HT1080 (cell line): ENCODE results near the gene SLC16A7. TPM values are rescaled to one million over a fixed set of nuclear protein-coding genes. Genes with fewer than 3 reads are reported as not detected.
A peak's percentile ranks its signal among the peaks of the same experiment; 100 is the strongest.
"Not testable (repeated sequence)": the region's sequence is repeated elsewhere in the genome, so short reads cannot be mapped to it uniquely, and the experiment has no call there.

Source experiments
- DNase-seq: peaks from one replicate; pipeline ENCODE4 v3.0.0-alpha.2; 2015; ENCODE audit warnings: low read depth
- total RNA-seq: library from RNA; depleted of rRNA; stranded (reverse); fragments of >200 nt; shearing (Covaris generic); gene quantifications from 2 replicates; pipeline ENCODE4 v1.2.3, GENCODE V29; 2014

Gene SLC16A7
- total RNA-seq, 1 experiment from 2014 or later, result not detected

- no peak for DNase-seq
These were observed 138.5 kb downstream of the SLC16A7 start for GRCh38 chr12:59734371-59734770.

- no peak for DNase-seq
These were observed 139.4 kb downstream of the SLC16A7 start for GRCh38 chr12:59735231-59735630.

- no peak for DNase-seq
These were observed 140.5 kb downstream of the SLC16A7 start for GRCh38 chr12:59736359-59736758.

- DNase-seq, result peak; percentile 52
These were observed 141.0 kb downstream of the SLC16A7 start for GRCh38 chr12:59736786-59737185.

- DNase-seq, result no peak
These were observed 142.1 kb downstream of the SLC16A7 start for GRCh38 chr12:59737725-59738463.

- DNase-seq, result no peak
These were observed 147.0 kb downstream of the SLC16A7 start for GRCh38 chr12:59742841-59743240.

- DNase-seq, result no peak
These were observed 148.7 kb downstream of the SLC16A7 start for GRCh38 chr12:59744564-59744963.

GRCh38 chr12:59751091-59751490 lies 155.3 kb downstream of the SLC16A7 start:
- not testable (repeated sequence) for DNase-seq

GRCh38 chr12:59761542-59761941 lies 165.7 kb downstream of the SLC16A7 start:
- no peak for DNase-seq

GRCh38 chr12:59763835-59764234 lies 168.0 kb downstream of the SLC16A7 start:
- DNase-seq, result no peak

GRCh38 chr12:59768031-59768430 lies 172.2 kb downstream of the SLC16A7 start:
- no peak for DNase-seq

- DNase-seq, result peak; percentile 21
These were observed 184.8 kb downstream of the SLC16A7 start for GRCh38 chr12:59780605-59781135.

- DNase-seq, result no peak
These were observed 191.8 kb downstream of the SLC16A7 start for GRCh38 chr12:59787610-59788009.

GRCh38 chr12:59792647-59793046 lies 196.8 kb downstream of the SLC16A7 start:
- DNase-seq, result no peak

GRCh38 chr12:59803735-59804134 lies 207.9 kb downstream of the SLC16A7 start:
- peak; percentile 13 for DNase-seq

GRCh38 chr12:59808317-59808910 lies 212.6 kb downstream of the SLC16A7 start:
- DNase-seq, result peak; percentile 8

- DNase-seq, result no peak
These were observed 216.2 kb downstream of the SLC16A7 start for GRCh38 chr12:59811991-59812390.

- no peak for DNase-seq
These were observed 216.9 kb downstream of the SLC16A7 start for GRCh38 chr12:59812716-59813115.

- DNase-seq, result no peak
These were observed 224.8 kb downstream of the SLC16A7 start for GRCh38 chr12:59820594-59821011.

- no peak for DNase-seq
These were observed 227.7 kb downstream of the SLC16A7 start for GRCh38 chr12:59823567-59823966.

- no peak for DNase-seq
These were observed 231.9 kb downstream of the SLC16A7 start for GRCh38 chr12:59827767-59828166.

GRCh38 chr12:59828521-59828920 lies 232.7 kb downstream of the SLC16A7 start:
- peak; percentile 3 for DNase-seq

- peak; percentile 25 for DNase-seq
These were observed 237.6 kb downstream of the SLC16A7 start for GRCh38 chr12:59833408-59833807.
